ENCODE measurements around the gene DTNA. TPM values are rescaled to one million over a fixed set of nuclear protein-coding genes. Genes with fewer than 3 reads are reported as not detected.

The DTNA gene
- total RNA-seq, 2 experiments from 2014 or later, result not detected

- no peak for ATAC-seq (ENCODE audit: poor library complexity)
- CTCF ChIA-PET, result no interaction called here
- intact Hi-C loops (cut with DNase I, micrococcal nuclease), result no loop called here
- H3K4me1 ChIP-seq (ENCODE audit: insufficient read depth, low read length), result no peaks in the 10 kb centered on the region
- H3K9me3 Mint-ChIP-seq, result no peaks in the 10 kb centered on the region
- H3K9me3 ChIP-seq (ENCODE audit: control insufficient read depth in 1 of 2, insufficient read depth in 1 of 2, low read length in 2 of 2), result no peaks in the 10 kb centered on the region
- H3K27ac ChIP-seq (ENCODE audit: low read depth in 1 of 2, low read length in 2 of 2), result no peak overlapping the region
- H3K4me3 Mint-ChIP-seq, result no peak overlapping the region
- H3K27me3 Mint-ChIP-seq, result no peaks in the 10 kb centered on the region
- no peak for TF ChIP-seq CTCF (IDR thresholded peaks at IDR 0.05)
- H3K27ac Mint-ChIP-seq, result no peak overlapping the region
- H3K27me3 ChIP-seq (ENCODE audit: control insufficient read depth in 1 of 2, insufficient read depth in 2 of 2, low read length in 2 of 2), result no peaks in the 10 kb centered on the region
- peaks cover 7% of the 10 kb centered on the region for H3K4me1 Mint-ChIP-seq (ENCODE audit: low read depth)
- no peaks in the 10 kb centered on the region for H3K36me3 Mint-ChIP-seq (ENCODE audit: low read depth)
- no peak overlapping the region for H3K4me3 ChIP-seq (ENCODE audit: low read length)
- H3K36me3 ChIP-seq (ENCODE audit: insufficient read depth, low read length), result no peaks in the 10 kb centered on the region
- DNase-seq, result no peak
- POLR2A ChIA-PET, result no interaction called here
Observed at GRCh38 chr18:34857320-34857719, 147.2 kb downstream of the DTNA start.

- no peaks in the 10 kb centered on the region for H3K36me3 ChIP-seq (ENCODE audit: insufficient read depth, low read length)
- H3K4me3 ChIP-seq (ENCODE audit: low read length), result no peak overlapping the region
- no peak for TF ChIP-seq CTCF (IDR thresholded peaks at IDR 0.05)
- Mint-ChIP-seq H3K27ac (no peak overlapping the region), H3K4me3 (no peak overlapping the region), H3K9me3 (no peaks in the 10 kb centered on the region), H3K36me3 (ENCODE audit: low read depth) (no peaks in the 10 kb centered on the region), H3K4me1 (ENCODE audit: low read depth) (peaks cover 7% of the 10 kb centered on the region), H3K27me3 (no peaks in the 10 kb centered on the region)
- DNase-seq, result no peak
- ChIA-PET CTCF (no interaction called here), POLR2A (no interaction called here)
- H3K4me1 ChIP-seq (ENCODE audit: insufficient read depth, low read length), result no peaks in the 10 kb centered on the region
- H3K9me3 ChIP-seq (ENCODE audit: control insufficient read depth in 1 of 2, insufficient read depth in 1 of 2, low read length in 2 of 2), result no peaks in the 10 kb centered on the region
- H3K27me3 ChIP-seq (ENCODE audit: control insufficient read depth in 1 of 2, insufficient read depth in 2 of 2, low read length in 2 of 2), result no peaks in the 10 kb centered on the region
- intact Hi-C loops (cut with DNase I, micrococcal nuclease), result no loop called here
- no peak overlapping the region for H3K27ac ChIP-seq (ENCODE audit: low read depth in 1 of 2, low read length in 2 of 2)
- ATAC-seq (ENCODE audit: poor library complexity), result no peak
Observed at GRCh38 chr18:34858188-34858587, 148.1 kb downstream of the DTNA start.

- no peak overlapping the region for H3K4me3 ChIP-seq (ENCODE audit: low read length)
- no peaks in the 10 kb centered on the region for H3K4me1 ChIP-seq (ENCODE audit: insufficient read depth, low read length)
- H3K27ac ChIP-seq (ENCODE audit: low read depth in 1 of 2, low read length in 2 of 2), result no peak overlapping the region
- no peak overlapping the region for H3K27ac Mint-ChIP-seq
- H3K27me3 ChIP-seq (ENCODE audit: control insufficient read depth in 1 of 2, insufficient read depth in 2 of 2, low read length in 2 of 2), result no peaks in the 10 kb centered on the region
- no peaks in the 10 kb centered on the region for H3K27me3 Mint-ChIP-seq
- H3K36me3 Mint-ChIP-seq (ENCODE audit: low read depth), result no peaks in the 10 kb centered on the region
- peaks cover 7% of the 10 kb centered on the region for H3K4me1 Mint-ChIP-seq (ENCODE audit: low read depth)
- intact Hi-C loops (cut with DNase I, micrococcal nuclease), result no loop called here
- ATAC-seq (ENCODE audit: poor library complexity), result no peak
- TF ChIP-seq CTCF (IDR thresholded peaks at IDR 0.05), result no peak
- no peaks in the 10 kb centered on the region for H3K9me3 Mint-ChIP-seq
- CTCF ChIA-PET, result no interaction called here
- DNase-seq, result no peak
- no peak overlapping the region for H3K4me3 Mint-ChIP-seq
- no peaks in the 10 kb centered on the region for H3K36me3 ChIP-seq (ENCODE audit: insufficient read depth, low read length)
- POLR2A ChIA-PET, result no interaction called here
- H3K9me3 ChIP-seq (ENCODE audit: control insufficient read depth in 1 of 2, insufficient read depth in 1 of 2, low read length in 2 of 2), result no peaks in the 10 kb centered on the region
Observed at GRCh38 chr18:34859496-34859895, 149.4 kb downstream of the DTNA start.

Data from CD4-positive, alpha-beta T cell (primary cell).